Measurements from ENCODE around the gene TMEM41B. TPM values are rescaled to one million over a fixed set of nuclear protein-coding genes. Genes with fewer than 3 reads are reported as not detected.
A peak's percentile ranks its signal among the peaks of the same experiment; 100 is the strongest.

TMEM41B gene
- total and polyA plus RNA-seq, 3 experiments from 2014 or later, result 11.3 to 24.9 (median 21.1) TPM

- Histone ChIP-seq H3K4me3 (ENCODE audit: low read length) (no peak overlapping the region), H3K27ac (ENCODE audit: low read depth, low read length) (no peak overlapping the region), H3K9me3 (ENCODE audit: low read length) (no peaks in the 10 kb centered on the region), H3K27me3 (ENCODE audit: insufficient read depth, low read length, poor library complexity, severe bottlenecking) (no peaks in the 10 kb centered on the region), H3K4me1 (ENCODE audit: insufficient read depth, low read length) (no peaks in the 10 kb centered on the region), H3K36me3 (ENCODE audit: insufficient read depth, low read length) (no peaks in the 10 kb centered on the region)
- no peak for DNase-seq
- H3K27ac Mint-ChIP-seq, result no peak overlapping the region
- no peaks in the 10 kb centered on the region for H3K27me3 Mint-ChIP-seq
- H3K9me3 Mint-ChIP-seq, result no peaks in the 10 kb centered on the region
- POLR2A ChIA-PET, result no interaction called here
- H3K4me3 Mint-ChIP-seq, result no peak overlapping the region
- CTCF ChIA-PET, result no interaction called here
- H3K36me3 Mint-ChIP-seq, result peaks cover 0 to 40% (median 0%) of the 10 kb centered on the region in 3 donors
- H3K4me1 Mint-ChIP-seq, result peaks cover 0 to 2% (median 0%) of the 10 kb centered on the region in 3 donors
Measured at GRCh38 chr11:9293646-9294045, 20.7 kb downstream of the TMEM41B start.

- CTCF ChIA-PET, result no interaction called here
Measured at GRCh38 chr11:9285850-9286587, 28.4 kb downstream of the TMEM41B start.

GRCh38 chr11:9280655-9281301, 33.6 kb downstream of the TMEM41B start:
- ChIA-PET POLR2A (interaction anchor here (0.5 to 1.5 kb wide), 8 partner anchors 16 to 180 kb away, joined by 3 to 8 read pairs (median 3); partner anchors contain the start of genes DENND5A, TMEM41B and ZNF143), CTCF (interaction anchor here (0.5 to 1.3 kb wide), 3 partner anchors 11 to 115 kb away, joined by 3 to 5 read pairs (median 3); no protein-coding TSS in a partner anchor)
- H3K9me3 ChIP-seq (ENCODE audit: low read length), result no peaks in the 10 kb centered on the region
- H3K27me3 Mint-ChIP-seq, result no peaks in the 10 kb centered on the region
- H3K4me1 ChIP-seq (ENCODE audit: insufficient read depth, low read length), result peaks cover 16% of the 10 kb centered on the region
- H3K4me1 Mint-ChIP-seq, result peaks cover 8 to 20% (median 16%) of the 10 kb centered on the region in 3 donors
- peaks cover 0 to 28% (median 1%) of the 10 kb centered on the region in 3 donors for H3K36me3 Mint-ChIP-seq
- H3K36me3 ChIP-seq (ENCODE audit: insufficient read depth, low read length), result no peaks in the 10 kb centered on the region
- peak overlapping the region in 6 of 7 donors; percentile 5 to 79 (median 59) for H3K4me3 Mint-ChIP-seq
- no peaks in the 10 kb centered on the region for H3K27me3 ChIP-seq (ENCODE audit: insufficient read depth, low read length, poor library complexity, severe bottlenecking)
- H3K9me3 Mint-ChIP-seq, result no peaks in the 10 kb centered on the region
- no peak overlapping the region for H3K27ac ChIP-seq (ENCODE audit: low read depth, low read length)
- H3K27ac Mint-ChIP-seq, result peak overlapping the region in 5 of 8 donors; percentile 14 to 63 (median 32)
- DNase-seq, result peak in 4 of 5 donors; percentile 24 to 75 (median 62)
- H3K4me3 ChIP-seq (ENCODE audit: low read length), result peak overlapping the region; percentile 9

More at GRCh38 chr11:9285850-9286587, 28.4 kb downstream of the TMEM41B start:
- Histone ChIP-seq H3K27ac (ENCODE audit: low read depth, low read length) (no peak overlapping the region), H3K27me3 (ENCODE audit: insufficient read depth, low read length, poor library complexity, severe bottlenecking) (no peaks in the 10 kb centered on the region), H3K4me3 (ENCODE audit: low read length) (no peak overlapping the region), H3K36me3 (ENCODE audit: insufficient read depth, low read length) (no peaks in the 10 kb centered on the region), H3K9me3 (ENCODE audit: low read length) (no peaks in the 10 kb centered on the region), H3K4me1 (ENCODE audit: insufficient read depth, low read length) (peaks cover 4% of the 10 kb centered on the region)
- DNase-seq, result no peak
- Mint-ChIP-seq H3K4me3 (no peak overlapping the region), H3K4me1 (peaks cover 2 to 5% (median 4%) of the 10 kb centered on the region in 3 donors), H3K36me3 (peaks cover 0 to 40% (median 8%) of the 10 kb centered on the region in 3 donors), H3K27me3 (no peaks in the 10 kb centered on the region), H3K9me3 (no peaks in the 10 kb centered on the region), H3K27ac (no peak overlapping the region)
- POLR2A ChIA-PET, result interaction anchor here (1.0 kb wide), 1 partner anchor 28 kb away, joined by 4 read pairs; the partner anchor contains the start of gene TMEM41B

GRCh38 chr11:9277176-9277575, 37.2 kb downstream of the TMEM41B start:
- ChIA-PET POLR2A (no interaction called here), CTCF (no interaction called here)
- no peaks in the 10 kb centered on the region for H3K9me3 ChIP-seq (ENCODE audit: low read length)
- no peak for DNase-seq
- peaks cover 0 to 12% (median 0%) of the 10 kb centered on the region in 3 donors for H3K36me3 Mint-ChIP-seq
- H3K4me1 ChIP-seq (ENCODE audit: insufficient read depth, low read length), result peaks cover 16% of the 10 kb centered on the region
- no peaks in the 10 kb centered on the region for H3K27me3 Mint-ChIP-seq
- H3K27ac ChIP-seq (ENCODE audit: low read depth, low read length), result no peak overlapping the region
- no peaks in the 10 kb centered on the region for H3K36me3 ChIP-seq (ENCODE audit: insufficient read depth, low read length)
- no peaks in the 10 kb centered on the region for H3K9me3 Mint-ChIP-seq
- no peak overlapping the region for H3K4me3 ChIP-seq (ENCODE audit: low read length)
- H3K4me1 Mint-ChIP-seq, result peaks cover 8 to 20% (median 16%) of the 10 kb centered on the region in 3 donors
- H3K27me3 ChIP-seq (ENCODE audit: insufficient read depth, low read length, poor library complexity, severe bottlenecking), result no peaks in the 10 kb centered on the region
- no peak overlapping the region for H3K4me3 Mint-ChIP-seq
- H3K27ac Mint-ChIP-seq, result no peak overlapping the region

- peaks cover 8 to 20% (median 16%) of the 10 kb centered on the region in 3 donors for H3K4me1 Mint-ChIP-seq
- peaks cover 0 to 11% (median 0%) of the 10 kb centered on the region in 3 donors for H3K36me3 Mint-ChIP-seq
- Histone ChIP-seq H3K9me3 (ENCODE audit: low read length) (no peaks in the 10 kb centered on the region), H3K27me3 (ENCODE audit: insufficient read depth, low read length, poor library complexity, severe bottlenecking) (no peaks in the 10 kb centered on the region), H3K4me3 (ENCODE audit: low read length) (no peak overlapping the region), H3K36me3 (ENCODE audit: insufficient read depth, low read length) (no peaks in the 10 kb centered on the region), H3K27ac (ENCODE audit: low read depth, low read length) (no peak overlapping the region), H3K4me1 (ENCODE audit: insufficient read depth, low read length) (peaks cover 16% of the 10 kb centered on the region)
- no peaks in the 10 kb centered on the region for H3K27me3 Mint-ChIP-seq
- DNase-seq, result no peak
- ChIA-PET POLR2A (no interaction called here), CTCF (no interaction called here)
- H3K9me3 Mint-ChIP-seq, result no peaks in the 10 kb centered on the region
- H3K27ac Mint-ChIP-seq, result no peak overlapping the region
- peak overlapping the region in 1 of 7 donors; percentile 13 for H3K4me3 Mint-ChIP-seq
Measured at GRCh38 chr11:9276571-9276970, 37.8 kb downstream of the TMEM41B start.

GRCh38 chr11:9274499-9275258, 39.7 kb downstream of the TMEM41B start:
- no peak for DNase-seq
- ChIA-PET CTCF (no interaction called here), POLR2A (interaction anchor here (0.7 to 0.8 kb wide), 2 partner anchors 8 to 10 kb away, joined by 3 to 6 read pairs; no protein-coding TSS in a partner anchor)
- H3K27ac Mint-ChIP-seq, result peak overlapping the region in 1 of 8 donors; percentile 70
- Histone ChIP-seq H3K4me1 (ENCODE audit: insufficient read depth, low read length) (no peaks in the 10 kb centered on the region), H3K4me3 (ENCODE audit: low read length) (no peak overlapping the region), H3K27me3 (ENCODE audit: insufficient read depth, low read length, poor library complexity, severe bottlenecking) (no peaks in the 10 kb centered on the region), H3K9me3 (ENCODE audit: low read length) (no peaks in the 10 kb centered on the region), H3K27ac (ENCODE audit: low read depth, low read length) (no peak overlapping the region), H3K36me3 (ENCODE audit: insufficient read depth, low read length) (no peaks in the 10 kb centered on the region)
- H3K27me3 Mint-ChIP-seq, result no peaks in the 10 kb centered on the region
- H3K4me1 Mint-ChIP-seq, result peaks cover 0 to 2% (median 0%) of the 10 kb centered on the region in 3 donors
- no peaks in the 10 kb centered on the region for H3K9me3 Mint-ChIP-seq
- H3K36me3 Mint-ChIP-seq, result peaks cover 0 to 4% (median 0%) of the 10 kb centered on the region in 3 donors
- H3K4me3 Mint-ChIP-seq, result no peak overlapping the region

- H3K4me1 ChIP-seq (ENCODE audit: insufficient read depth, low read length), result no peaks in the 10 kb centered on the region
- no peaks in the 10 kb centered on the region for H3K27me3 ChIP-seq (ENCODE audit: insufficient read depth, low read length, poor library complexity, severe bottlenecking)
- H3K27ac ChIP-seq (ENCODE audit: low read depth, low read length), result no peak overlapping the region
- Mint-ChIP-seq H3K4me3 (no peak overlapping the region), H3K4me1 (peaks cover 0 to 2% (median 0%) of the 10 kb centered on the region in 3 donors), H3K36me3 (peaks cover 0 to 4% (median 0%) of the 10 kb centered on the region in 3 donors), H3K27me3 (peaks cover 0 to 1% of the 10 kb centered on the region in 2 donors), H3K27ac (peak overlapping the region in 4 of 8 donors; percentile 6 to 70 (median 41)), H3K9me3 (no peaks in the 10 kb centered on the region)
- no peak overlapping the region for H3K4me3 ChIP-seq (ENCODE audit: low read length)
- ChIA-PET CTCF (interaction anchor here (0.9 kb wide), 1 partner anchor 164 kb away, joined by 4 read pairs; no protein-coding TSS in a partner anchor), POLR2A (interaction anchor here (0.7 kb wide), 1 partner anchor 9 kb away, joined by 3 read pairs; no protein-coding TSS in a partner anchor)
- H3K36me3 ChIP-seq (ENCODE audit: insufficient read depth, low read length), result no peaks in the 10 kb centered on the region
- DNase-seq, result no peak
- no peaks in the 10 kb centered on the region for H3K9me3 ChIP-seq (ENCODE audit: low read length)
Measured at GRCh38 chr11:9273376-9274336, 40.7 kb downstream of the TMEM41B start.

Measured in CD8-positive, alpha-beta memory T cell (primary cell).